Activated CD4-positive, alpha-beta T cell treated with anti-CD3 and anti-CD28 coated beads, Interleukin-2, amount 50 U/mL, for 16 hours (primary cell): ENCODE data around the gene DTWD2.
"Not testable (repeated sequence)": the region's sequence is repeated elsewhere in the genome, so short reads cannot be mapped to it uniquely, and the experiment has no call there.

Source experiments
- DNase-seq: peaks from one replicate; pipeline ENCODE4 v3.0.0-alpha.2; 2020

DTWD2 gene, protein sequence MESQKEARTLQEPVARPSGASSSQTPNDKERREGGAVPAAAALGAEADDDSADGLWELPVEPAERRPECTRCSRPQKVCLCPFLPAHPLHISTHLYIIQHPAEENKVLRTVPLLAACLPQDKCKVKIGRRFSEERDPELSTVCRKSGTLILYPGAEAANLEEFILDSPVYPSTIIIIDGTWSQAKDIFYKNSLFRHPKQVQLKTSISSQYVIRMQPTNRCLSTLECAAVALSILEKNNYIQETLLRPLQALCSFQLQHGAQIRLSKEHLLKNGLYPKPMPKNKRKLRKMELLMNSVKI

DNA sequence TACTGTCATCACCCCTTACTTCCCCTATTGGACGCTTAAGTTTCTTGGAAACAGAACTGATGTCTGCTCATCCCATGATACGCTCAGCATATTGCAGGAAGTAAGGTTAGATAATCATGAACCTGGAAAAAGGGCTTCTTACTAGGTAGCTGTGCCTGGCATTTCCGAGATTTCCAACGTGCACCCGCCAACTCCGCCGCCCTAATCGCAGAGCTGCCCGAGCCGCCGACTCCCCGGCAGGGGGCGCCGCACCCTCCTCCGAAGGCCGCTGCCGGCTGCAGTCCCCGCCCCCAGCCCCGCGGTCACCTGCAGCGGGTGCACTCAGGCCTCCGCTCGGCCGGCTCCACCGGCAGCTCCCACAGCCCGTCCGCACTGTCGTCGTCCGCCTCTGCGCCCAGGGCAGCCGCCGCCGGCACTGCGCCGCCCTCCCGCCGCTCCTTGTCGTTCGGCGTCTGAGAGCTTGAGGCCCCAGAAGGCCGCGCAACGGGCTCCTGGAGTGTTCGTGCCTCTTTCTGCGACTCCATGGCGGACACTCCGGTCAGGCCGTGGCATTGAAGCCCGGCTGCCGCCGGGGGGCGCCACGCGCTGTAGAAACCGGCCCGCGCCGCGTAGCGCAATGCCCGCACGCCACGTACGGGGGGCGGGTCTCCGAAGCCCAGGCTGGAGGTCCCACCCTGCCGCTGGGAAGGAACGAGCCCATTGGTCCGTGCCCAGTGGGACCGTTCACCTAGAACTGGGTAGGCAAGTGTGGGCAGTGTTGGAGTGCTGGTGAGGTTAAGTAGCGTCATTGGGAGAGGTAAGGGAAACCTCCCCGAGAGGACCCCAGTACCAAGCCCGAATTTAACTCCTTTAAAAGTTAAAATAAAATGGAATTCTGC lies at the start of gene DTWD2:
TSS of gene DTWD2 (minus strand) at position 560 of the 878 bp plus-strand sequence. CDS start at position 524, 36 bp downstream.
- peak; percentile 96 for DNase-seq

DNA sequence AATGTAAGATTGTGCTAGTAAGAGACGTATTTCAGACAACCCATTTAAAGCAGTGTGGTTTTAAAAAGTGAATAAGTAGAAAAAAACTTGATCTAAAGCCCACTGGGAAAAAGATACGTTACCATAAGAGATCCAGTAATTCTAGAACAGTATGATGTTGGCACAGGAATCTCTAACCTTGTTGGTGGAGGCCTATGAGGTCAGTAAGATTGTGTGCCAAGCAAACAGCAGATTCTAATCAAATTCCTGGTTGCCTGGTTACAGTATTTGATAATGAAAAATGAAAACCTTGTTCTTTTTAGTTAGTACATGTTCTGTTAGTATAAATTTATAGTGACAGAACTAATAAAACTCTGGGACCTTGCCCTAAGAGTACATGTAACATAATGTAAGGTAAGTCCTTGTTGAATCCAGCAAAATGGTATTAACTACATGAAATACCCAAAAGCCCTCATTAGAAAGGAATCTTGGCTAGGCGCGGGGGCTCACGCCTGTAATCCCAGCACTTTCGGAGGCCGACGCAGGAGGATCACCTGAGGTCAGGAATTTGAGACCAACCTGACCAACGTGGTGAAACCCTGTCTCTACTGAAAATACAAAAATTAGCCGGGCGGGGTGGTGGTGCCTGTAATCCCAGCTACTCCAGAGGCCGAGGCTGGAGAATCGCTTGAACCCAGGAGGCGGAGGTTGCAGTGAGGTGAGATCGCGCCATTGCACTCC lies 49.3 kb upstream of the DTWD2 start:
- DNase-seq = no peak

DNA sequence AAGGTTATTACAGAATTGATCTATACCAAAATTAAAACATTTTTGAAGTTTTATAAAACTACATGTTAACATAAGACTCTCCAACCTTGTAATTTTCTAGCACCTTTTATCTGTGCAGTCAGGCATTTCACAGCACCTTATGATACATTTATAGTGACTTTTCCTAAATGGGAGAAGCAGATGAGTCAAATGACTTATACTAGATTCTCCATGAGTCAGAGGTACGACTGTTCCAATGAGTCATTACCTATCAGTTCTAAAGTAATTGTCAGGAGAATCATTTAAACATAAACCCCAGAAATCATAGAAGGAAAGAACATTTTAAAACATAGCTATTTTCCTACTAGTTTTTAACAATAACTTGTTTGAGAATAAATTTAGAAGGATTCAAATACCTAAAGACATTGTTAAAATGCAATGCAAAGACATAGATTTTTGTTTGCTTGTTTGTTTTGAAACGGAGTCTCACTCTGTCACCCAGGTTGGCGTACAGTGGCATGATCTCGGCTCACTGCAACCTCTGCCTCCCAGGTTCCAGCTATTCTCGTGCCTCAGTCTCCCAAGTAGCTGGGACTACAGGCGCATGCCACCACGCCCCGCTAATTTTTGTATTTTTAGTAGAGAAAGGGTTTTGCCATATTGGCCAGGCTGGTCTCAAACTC lies 47.9 kb upstream of the DTWD2 start:
- DNase-seq = peak; percentile 63

DNA sequence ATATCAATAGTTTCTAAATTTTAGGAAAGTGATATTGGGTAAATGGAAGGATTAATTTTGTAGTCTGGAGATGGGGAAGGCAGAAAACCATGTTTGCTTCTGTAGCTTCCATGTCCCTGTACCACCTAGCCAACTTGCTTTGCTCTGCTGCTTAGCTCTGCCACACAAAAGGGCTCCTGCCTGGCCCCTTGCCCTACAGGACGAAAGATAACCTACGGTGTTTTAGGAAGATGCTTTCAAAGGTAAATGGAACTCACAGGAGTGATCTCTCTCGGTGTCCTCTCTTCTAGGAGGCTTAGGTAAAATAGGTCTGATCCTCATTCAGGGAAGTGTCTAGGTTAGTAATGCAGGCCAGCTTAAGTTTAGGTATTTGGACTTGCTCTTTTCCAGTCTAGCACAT lies 44.8 kb upstream of the DTWD2 start:
- no peak for DNase-seq

DNA sequence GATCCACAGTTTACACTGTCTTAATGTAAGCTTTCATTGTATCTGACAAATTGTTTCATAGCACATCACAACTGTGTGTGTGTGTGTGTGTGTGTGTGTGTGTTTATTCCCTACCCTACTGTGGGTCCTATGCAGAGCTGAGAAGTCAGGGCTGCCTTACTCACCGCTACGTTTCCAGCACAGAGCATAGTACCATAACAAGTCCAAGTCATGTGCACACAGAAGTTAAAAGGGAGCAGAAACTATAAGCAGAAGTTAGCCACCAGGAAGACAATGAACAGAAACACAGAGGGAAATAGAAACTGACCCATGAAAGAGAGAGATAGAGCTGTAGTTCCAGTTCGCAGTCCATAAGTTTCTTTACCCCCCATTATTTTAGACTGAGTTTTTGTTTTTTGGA lies 44.3 kb upstream of the DTWD2 start:
- DNase-seq = no peak

DNA sequence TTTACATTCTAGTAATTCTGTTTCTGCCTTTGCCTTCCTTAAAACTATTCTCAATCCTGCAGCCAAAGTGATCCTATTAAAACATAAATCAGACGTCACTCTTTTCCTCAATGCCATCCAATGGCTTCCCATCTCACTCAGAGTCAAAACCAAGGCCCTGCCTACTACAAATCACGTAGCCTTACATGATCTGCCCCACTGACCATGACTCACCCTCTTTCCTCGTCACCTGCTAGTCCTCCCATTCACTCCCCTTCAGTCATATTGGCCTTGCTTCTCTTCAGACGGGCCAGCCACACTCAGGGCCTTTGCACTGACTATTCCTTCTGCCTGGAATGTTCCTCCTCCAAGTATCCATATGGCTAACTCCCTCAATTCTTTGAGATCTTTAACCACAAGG lies 43.6 kb upstream of the DTWD2 start:
- DNase-seq = peak; percentile 60

DNA sequence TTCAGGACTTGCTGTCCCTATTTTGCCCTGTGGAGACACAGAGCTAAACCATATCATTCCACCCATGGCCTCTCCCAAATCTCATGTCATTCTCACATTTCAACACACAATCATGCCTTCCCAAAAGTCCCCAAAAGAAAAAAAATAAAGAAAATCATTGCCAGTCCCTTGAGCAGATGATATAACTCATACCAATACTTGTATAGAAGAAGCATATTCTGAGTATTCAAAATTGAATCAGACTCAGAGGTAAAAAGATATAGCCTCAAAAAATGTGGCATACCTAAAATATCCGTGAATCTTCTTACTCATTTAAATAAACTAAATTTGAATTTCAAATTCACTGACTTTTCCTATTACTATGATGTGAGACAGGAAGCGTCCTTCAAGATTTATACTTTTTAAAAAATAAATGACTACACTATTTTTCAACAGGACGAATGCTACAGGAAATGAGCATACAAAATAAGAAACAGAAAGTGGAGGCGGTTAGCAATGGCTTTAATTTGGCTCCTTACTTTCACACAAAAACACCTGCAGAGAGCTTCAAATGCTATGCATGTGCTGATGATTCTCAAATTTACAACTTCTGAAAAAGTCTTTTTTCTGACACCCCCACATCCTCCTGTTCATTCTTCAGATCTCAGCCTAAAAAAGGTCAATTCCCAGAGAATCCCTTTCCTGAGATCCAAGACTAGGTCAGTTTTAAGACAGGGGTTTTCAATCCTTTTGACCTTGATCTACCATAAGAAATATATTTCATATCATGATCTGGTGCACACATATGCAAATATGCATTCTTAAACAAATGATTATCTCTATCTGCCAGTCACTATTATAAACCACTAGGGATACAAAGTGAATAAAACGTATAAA lies 42.9 kb upstream of the DTWD2 start:
- DNase-seq = peak; percentile 74

DNA sequence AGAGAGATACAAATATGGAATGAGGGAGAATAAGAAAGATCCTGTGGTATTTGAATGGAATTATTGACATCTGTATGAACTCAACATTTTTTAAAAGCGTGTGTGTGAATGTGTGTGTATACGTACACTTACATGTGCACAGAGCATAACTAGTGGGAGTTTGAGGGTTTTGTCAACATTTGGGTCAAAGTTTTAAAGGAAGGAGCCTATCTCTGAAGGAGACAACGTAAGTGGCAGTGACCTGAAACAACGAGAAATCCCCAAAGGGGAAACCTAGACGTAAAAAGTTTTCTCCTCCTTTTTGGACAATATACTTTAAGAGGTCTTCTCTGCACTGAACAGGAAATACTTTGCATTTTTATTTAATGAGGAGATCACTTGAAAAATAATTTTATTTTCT lies 40.2 kb upstream of the DTWD2 start:
- DNase-seq = no peak

DNA sequence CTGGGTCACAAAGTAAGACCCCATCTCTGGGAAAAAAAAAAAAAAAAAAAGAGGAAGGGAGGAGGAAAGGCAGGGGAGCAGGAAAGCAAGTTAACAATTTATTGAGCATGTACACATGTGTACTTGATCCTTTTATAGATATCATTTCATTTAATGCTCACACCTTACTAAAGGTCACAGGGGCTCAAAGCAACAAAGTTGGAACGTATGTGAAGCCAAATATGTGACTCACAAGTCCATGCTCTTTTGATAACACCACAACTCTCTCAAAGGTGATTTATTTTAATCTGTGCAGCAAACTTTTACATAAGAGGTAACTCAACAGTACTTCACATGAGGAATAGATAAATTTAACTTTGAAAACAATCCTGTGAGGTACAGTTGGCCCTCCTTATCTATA lies 34.4 kb upstream of the DTWD2 start:
- no peak for DNase-seq

DNA sequence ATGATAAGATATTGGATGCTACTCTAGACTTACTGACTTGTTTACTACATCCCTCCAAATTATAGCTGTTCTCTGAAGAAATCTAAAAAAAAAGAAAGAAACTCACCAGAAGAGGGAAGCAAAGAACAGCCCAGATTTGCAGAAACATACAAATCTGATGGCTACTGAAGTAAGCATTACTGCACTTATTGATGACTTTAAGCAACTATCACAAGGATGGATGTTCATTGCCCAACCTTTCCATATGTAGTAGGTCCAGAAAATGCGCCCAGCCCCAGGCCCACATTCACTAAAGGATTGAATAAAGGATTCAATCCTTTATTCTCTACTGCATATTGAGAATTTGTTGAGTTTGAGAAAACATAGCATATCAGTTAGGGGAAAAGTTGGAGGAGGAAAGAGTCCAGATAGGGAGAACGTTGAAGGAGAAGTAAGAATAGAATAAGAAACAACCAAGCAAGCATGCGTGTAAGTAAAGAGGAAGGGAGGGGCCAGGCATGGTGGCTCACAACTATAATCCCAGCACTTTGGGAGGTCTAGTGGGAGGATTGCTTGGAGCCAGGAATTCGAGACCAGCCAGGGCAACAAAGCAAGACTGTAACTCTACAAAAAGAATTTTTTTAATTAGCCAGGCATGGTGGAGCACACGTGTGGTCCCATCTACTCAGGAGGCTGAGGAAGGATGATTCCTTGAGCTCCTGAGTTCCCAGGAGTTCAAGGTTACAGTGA lies 33.8 kb upstream of the DTWD2 start:
- DNase-seq = peak; percentile 35

DNA sequence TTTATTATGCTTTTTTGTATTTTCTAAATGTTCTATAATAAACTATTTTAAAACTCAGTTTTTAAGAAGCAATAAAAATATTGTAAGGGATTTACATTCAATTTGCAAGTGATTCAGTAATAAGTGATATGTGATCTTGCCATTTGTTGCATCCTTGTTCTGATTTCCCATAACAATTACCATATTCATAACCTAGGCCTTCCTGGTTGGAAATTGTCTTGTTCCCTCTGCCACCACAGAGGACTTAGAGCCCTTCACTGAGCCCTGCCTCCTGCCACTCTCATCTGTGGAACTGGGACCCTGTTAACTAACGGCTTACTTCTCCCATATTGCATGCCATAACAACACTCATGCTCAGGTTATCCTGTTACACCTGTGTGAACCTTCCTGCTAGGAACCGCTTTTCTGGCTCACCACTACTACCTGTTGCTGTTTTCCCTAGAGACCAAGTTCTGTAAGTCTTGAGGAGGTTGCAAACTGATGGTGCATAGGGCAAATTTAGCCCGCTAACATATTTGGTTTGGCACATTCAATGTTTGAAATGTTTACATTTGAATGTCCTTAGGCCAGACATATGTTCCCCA lies 32.9 kb upstream of the DTWD2 start:
- no peak for DNase-seq

DNA sequence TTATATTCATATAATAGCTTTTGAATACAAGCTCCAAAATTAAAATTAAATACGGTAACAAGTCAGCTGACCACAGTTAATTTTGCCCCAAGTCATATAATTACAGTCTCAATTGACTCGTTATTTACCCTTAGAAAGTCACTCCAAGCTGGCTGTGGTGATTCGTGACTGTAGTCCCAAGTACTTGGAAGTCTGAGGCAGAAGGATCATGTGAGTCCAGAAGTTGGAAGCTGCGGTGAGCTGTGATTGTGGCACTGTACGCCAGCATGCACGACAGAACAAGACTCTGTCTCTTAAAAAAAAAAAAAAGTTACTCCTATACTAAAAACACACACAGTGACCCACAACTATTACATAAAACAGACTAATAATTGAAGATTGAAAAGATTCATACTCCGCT lies 31.6 kb upstream of the DTWD2 start:
- DNase-seq = no peak

DNA sequence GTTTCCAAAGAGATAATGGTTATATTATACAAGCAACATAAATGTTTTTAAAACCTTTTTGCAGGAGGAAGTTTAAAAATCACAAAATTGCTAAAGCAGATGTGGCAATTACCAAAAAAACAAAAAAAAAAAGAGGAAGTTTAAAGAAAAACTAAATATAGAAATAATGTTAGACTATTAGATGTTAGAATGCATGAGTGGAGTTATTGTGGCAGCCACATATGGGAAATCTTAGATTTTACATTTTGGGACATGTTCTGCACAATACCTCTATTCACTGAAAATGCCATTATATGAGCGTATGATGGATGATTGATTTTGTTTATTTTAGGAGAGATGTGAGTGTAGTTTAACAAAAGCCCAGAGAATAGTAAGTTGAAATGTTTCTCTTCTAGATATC lies 31.2 kb upstream of the DTWD2 start:
- DNase-seq = no peak

DNA sequence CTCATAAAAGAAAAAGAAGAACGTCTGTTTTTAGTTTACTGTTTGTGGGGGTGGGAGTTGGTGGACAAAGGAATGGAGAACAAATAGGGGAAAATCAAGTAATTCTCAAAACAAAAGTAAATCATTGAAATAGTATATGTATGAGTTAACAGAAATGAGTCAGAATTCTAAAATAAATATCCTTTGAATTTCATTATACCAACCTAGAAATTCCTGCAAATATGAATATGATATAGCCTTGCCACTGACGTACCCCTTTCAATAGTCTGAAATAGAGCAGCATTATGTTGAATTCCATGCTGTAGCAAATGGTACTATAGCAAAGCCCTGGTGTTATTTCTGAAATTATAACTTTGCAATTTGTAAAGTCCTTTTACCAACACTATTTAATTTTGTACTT lies 29.6 kb upstream of the DTWD2 start:
- DNase-seq = no peak

DNA sequence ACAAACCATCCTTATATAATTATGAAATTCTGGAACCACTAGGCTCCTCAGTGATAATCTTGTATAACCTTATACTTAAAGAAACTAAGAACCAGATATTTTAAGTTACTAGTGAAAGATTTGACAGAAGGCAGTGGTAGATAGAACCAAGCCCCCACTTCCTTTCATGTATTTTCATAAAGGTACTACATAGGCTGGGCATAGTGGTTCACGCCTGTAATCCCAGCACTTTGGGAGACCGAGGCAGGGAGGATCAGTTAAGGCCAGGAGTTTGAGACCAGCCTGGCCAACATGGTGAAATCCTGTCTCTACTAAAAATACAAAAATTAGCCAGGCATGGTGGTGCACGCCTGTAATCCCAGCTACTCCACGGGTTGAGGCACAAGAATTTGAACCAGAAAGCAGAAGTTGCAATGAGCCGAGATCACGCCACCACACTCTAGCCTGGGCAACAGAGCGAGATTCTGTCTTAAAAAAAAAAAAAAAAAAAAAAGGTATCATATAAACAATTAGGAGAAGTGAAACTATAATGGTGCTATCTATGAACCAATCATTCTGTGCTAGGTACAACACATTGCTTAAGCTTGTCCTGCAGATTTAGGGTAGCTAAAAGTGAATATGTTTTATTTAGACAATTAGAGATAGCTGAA lies 27.9 kb upstream of the DTWD2 start:
- no peak for DNase-seq

DNA sequence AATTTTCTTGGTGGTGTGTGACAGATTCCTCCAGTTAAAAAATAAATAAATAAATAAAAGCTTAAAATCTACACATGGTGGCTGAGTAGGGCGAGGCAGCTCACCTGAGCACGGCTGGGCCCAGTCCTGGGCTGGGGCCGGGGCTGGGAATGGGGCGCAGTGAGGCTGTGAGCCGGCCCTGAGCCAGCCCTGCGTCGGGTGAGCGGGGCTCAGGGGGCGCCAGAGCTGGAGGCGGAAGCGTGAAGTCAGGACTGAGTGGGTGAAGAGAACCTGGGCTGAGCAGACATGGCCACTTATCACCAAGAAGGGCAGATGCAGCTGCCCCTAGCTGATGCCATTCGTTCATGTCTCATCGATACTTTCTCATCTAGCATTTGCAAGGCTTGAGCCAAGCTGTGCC lies 22.8 kb upstream of the DTWD2 start:
- no peak for DNase-seq

DNA sequence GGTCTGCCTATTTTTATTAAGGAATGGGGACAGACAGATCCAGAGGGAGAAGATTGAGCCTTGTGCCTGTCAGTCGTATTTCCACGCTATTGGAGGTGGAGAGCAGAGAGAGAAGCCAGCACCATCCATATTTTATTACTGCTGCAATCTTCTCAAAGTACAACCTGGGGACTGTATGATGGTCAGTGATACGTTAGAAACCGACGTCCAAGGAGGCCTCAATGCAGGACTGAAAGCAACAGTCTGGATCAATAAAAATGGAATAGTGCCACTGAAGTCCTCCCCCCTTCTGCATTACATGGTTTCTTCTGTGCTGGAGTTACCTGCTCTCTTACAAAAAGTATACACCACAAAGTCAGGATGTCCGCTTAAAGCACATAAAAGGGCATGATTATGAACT lies 21.9 kb upstream of the DTWD2 start:
- no peak for DNase-seq

DNA sequence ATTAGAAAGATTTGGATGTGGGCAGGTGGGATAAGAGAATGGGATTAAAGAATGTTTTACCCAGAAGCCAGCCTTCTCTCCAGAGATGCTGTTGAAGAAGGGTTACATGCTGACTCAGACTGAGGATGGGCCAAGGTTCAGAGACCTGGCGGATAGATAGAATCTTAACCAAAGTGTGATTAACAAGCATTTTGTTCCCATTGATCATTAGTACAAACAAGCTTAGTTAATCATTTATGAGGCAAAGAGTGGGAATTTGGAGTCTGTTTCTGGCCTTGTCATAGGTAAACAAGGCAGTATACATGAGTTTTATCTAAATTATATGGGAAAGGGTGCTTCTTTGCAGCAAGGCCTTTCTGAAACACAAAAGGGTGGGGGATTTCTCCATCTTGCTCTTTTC lies 20.8 kb upstream of the DTWD2 start:
- DNase-seq = no peak

DNA sequence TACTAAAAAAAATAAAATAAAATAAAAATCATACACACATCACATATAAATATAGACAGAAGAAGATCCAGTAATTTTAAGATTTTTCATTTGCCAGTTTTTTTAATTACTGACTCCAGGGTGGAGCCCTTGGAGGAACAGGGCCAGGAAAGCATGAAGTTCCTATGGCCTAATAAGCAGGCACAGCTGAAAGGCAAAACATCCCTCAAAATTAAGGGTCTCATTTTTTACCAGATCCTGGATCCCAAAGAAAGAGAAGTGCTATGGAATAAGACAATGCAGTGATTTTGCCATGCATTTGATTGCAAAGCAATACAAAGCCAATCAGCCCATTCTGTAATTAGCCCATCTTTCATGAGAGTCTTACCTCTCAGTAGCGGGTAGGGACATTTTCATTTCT lies 11.3 kb upstream of the DTWD2 start:
- DNase-seq = no peak

DNA sequence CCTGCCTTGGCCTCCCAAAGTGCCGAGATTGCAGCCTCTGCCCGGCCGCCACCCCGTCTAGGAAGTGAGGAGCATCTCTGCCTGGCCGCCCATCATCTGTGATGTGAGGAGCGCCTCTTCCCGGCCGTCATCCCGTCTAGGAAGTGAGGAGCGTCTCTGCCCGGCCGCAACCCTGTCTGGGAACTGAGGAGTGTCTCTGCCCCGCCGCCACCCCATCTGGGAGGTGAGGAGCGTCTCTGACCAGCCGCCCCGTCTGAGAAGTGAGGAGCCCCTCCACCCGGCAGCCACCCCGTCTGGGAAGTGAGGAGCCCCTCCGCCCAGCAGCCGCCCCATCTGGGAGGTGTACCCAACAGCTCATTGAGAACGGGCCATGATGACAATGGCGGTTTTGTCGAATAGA lies 10.5 kb upstream of the DTWD2 start:
- not testable (repeated sequence) for DNase-seq

DNA sequence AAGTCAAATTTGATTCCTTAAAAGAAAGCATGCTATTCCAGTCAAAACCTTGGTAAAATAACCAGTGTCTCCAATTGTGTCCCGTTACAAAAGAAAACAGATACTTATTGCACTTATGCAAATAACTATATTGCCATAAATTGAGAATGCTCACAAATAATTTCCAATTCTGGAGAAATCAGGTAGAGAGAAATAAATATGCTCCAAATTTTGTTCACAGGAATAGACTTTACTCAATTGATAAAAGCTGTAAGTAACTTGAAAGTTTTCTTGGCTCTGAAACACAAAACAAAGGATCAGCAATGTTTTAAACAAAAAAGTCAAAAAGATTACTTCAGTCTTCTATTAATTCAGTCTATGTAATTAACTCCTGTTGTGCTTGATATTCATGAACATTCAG lies 7.8 kb upstream of the DTWD2 start:
- DNase-seq = no peak
